Brain pericyte (primary cell): ENCODE results near the gene PITPNC1.

Source experiments
- DNase-seq: peaks from one replicate; pipeline ENCODE4 v3.0.0-alpha.2; 2012; ENCODE audit warnings: low read depth, low spot score

Gene PITPNC1

GRCh38 chr17:67546578-67547527 is 169.8 kb downstream of the PITPNC1 start:
- DNase-seq, result peak; percentile 6

- no peak for DNase-seq
Observed at GRCh38 chr17:67548693-67549092, 171.6 kb downstream of the PITPNC1 start.

GRCh38 chr17:67549820-67550219 is 172.7 kb downstream of the PITPNC1 start:
- no peak for DNase-seq

GRCh38 chr17:67554634-67555033 is 177.6 kb downstream of the PITPNC1 start:
- DNase-seq, result no peak

GRCh38 chr17:67555855-67556254 is 178.8 kb downstream of the PITPNC1 start:
- no peak for DNase-seq

GRCh38 chr17:67557052-67557845 is 180.2 kb downstream of the PITPNC1 start:
- no peak for DNase-seq

- DNase-seq, result no peak
Observed at GRCh38 chr17:67557921-67558320, 180.8 kb downstream of the PITPNC1 start.

GRCh38 chr17:67558740-67559380 is 181.8 kb downstream of the PITPNC1 start:
- DNase-seq, result no peak

GRCh38 chr17:67559381-67559966 is 182.4 kb downstream of the PITPNC1 start:
- no peak for DNase-seq

- no peak for DNase-seq
Observed at GRCh38 chr17:67562005-67562404, 184.9 kb downstream of the PITPNC1 start.

GRCh38 chr17:67563692-67564228 is 186.7 kb downstream of the PITPNC1 start:
- DNase-seq, result no peak

GRCh38 chr17:67565068-67565467 is 188.0 kb downstream of the PITPNC1 start:
- no peak for DNase-seq

- DNase-seq, result no peak
Observed at GRCh38 chr17:67566656-67567055, 189.6 kb downstream of the PITPNC1 start.

- DNase-seq, result no peak
Observed at GRCh38 chr17:67569015-67569451, 192.0 kb downstream of the PITPNC1 start.

- DNase-seq, result no peak
Observed at GRCh38 chr17:67569873-67570272, 192.8 kb downstream of the PITPNC1 start.

- no peak for DNase-seq
Observed at GRCh38 chr17:67570797-67571196, 193.7 kb downstream of the PITPNC1 start.

- DNase-seq, result no peak
Observed at GRCh38 chr17:67571478-67571877, 194.4 kb downstream of the PITPNC1 start.

- no peak for DNase-seq
Observed at GRCh38 chr17:67573987-67574657, 197.0 kb downstream of the PITPNC1 start.

GRCh38 chr17:67574658-67575293 is 197.7 kb downstream of the PITPNC1 start:
- no peak for DNase-seq

GRCh38 chr17:67575325-67575724 is 198.2 kb downstream of the PITPNC1 start:
- no peak for DNase-seq
